Upper lobe of right lung (tissue), 1 donor: ENCODE results near the gene WDR43. TPM values are rescaled to one million over a fixed set of nuclear protein-coding genes. Genes with fewer than 3 reads are reported as not detected.

ENCODE experiments used
- ATAC-seq: fragments of 200-7000 bp; cut with Tn5 transposase; one replicate; pipeline ENCODE4 v1.9.1; 2020; ENCODE audit warnings: mild to moderate bottlenecking, moderate library complexity
- DNase-seq: peaks from one replicate; pipeline ENCODE4 v3.0.0-alpha.2; 2020
- H3K27ac ChIP-seq: fragments of 200-600 bp; one replicate; pipeline ENCODE4 v1.8.0; 2022
- H3K27me3 ChIP-seq: fragments of 200-600 bp; one replicate; pipeline ENCODE4 v1.8.0; 2022; ENCODE audit warnings: mild to moderate bottlenecking
- H3K36me3 ChIP-seq: fragments of 200-600 bp; one replicate; pipeline ENCODE4 v1.8.0; 2022
- H3K4me1 ChIP-seq: fragments of 200-600 bp; one replicate; pipeline ENCODE4 v1.8.0; 2022
- H3K4me3 ChIP-seq: fragments of 200-600 bp; one replicate; pipeline ENCODE4 v1.8.0; 2022; ENCODE audit warnings: mild to moderate bottlenecking
- H3K9me3 ChIP-seq: fragments of 200-600 bp; one replicate; pipeline ENCODE4 v1.8.0; 2022
- intact Hi-C: fragments of 100-400 bp; cut with DNase I; formaldehyde crosslinking; loops from one replicate; pipeline ENCODE4 v1.11.0; 2022
- total RNA-seq: library from RNA; stranded (reverse); fragmentation: NEBNext Ultra II Directional; extraction: Animal tissue kit (Norgen Biotek cat#: 25700); gene quantifications from one replicate; pipeline ENCODE4 v1.2.1, GENCODE V29; 2021
- TF ChIP-seq, protein P1 (sequence below): fragments of 200-600 bp; IDR thresholded peaks from one replicate; pipeline ENCODE4 v1.8.0; 2022; ENCODE audit warnings: antibody characterized with exemption
- donor health status: DM: no; HTN: yes; CAD: no; lungs with severe emphysema.

The WDR43 gene
- total RNA-seq, 1 donor from 2014 or later: 27.6 TPM

DNA sequence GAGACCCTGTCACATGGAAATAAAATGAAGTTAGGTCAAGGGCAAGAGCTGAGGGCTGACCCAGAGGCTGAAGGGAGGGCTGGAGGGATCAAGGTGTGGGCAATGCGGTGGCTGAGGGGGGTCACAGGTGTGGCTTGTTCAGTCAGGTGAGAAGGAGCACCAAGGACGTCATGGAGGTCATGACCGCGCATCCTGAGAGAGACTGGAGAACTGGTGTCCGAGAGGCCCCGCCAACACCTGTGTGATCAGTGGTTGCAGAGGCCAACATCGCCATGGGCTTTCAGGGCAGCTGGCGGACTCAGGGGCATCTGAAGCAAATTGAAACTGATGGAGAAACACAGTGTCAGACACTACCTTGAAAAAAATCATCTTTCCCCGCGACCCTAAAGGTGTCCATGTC, 99.6 kb downstream of the WDR43 start:
- ATAC-seq: no peak
- H3K9me3 ChIP-seq: no peaks in the 10 kb centered on the region
- intact Hi-C loops: no loop called here
- H3K27ac ChIP-seq: no peak overlapping the region
- no peaks in the 10 kb centered on the region for H3K36me3 ChIP-seq
- no peak overlapping the region for H3K4me3 ChIP-seq
- no peaks in the 10 kb centered on the region for H3K4me1 ChIP-seq
- TF ChIP-seq, protein P1, sequence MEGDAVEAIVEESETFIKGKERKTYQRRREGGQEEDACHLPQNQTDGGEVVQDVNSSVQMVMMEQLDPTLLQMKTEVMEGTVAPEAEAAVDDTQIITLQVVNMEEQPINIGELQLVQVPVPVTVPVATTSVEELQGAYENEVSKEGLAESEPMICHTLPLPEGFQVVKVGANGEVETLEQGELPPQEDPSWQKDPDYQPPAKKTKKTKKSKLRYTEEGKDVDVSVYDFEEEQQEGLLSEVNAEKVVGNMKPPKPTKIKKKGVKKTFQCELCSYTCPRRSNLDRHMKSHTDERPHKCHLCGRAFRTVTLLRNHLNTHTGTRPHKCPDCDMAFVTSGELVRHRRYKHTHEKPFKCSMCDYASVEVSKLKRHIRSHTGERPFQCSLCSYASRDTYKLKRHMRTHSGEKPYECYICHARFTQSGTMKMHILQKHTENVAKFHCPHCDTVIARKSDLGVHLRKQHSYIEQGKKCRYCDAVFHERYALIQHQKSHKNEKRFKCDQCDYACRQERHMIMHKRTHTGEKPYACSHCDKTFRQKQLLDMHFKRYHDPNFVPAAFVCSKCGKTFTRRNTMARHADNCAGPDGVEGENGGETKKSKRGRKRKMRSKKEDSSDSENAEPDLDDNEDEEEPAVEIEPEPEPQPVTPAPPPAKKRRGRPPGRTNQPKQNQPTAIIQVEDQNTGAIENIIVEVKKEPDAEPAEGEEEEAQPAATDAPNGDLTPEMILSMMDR: no peak
- H3K27me3 ChIP-seq: no peaks in the 10 kb centered on the region
- DNase-seq: no peak

DNA sequence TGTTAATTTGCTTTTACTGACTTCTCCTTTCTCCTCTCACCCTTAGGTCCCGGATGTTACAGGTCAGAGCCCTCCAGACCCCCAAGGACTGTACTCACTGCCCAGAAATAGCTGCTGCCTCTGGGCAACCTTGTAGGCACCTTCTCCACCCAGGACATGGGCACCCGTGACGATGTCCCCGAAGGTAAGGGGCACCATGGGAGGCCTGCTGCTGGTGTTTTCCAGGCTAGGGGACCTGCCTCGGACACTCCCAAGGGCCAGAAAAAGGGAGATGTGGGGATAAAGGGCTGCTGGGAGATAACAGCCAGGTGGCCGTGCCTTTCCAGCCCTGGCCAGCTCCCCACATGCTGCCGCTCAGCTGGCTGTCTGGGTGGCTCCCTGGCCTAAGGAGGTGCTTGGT, 100.2 kb downstream of the WDR43 start:
- DNase-seq (no peak), ATAC-seq (no peak)
- H3K4me3 ChIP-seq: no peak overlapping the region
- intact Hi-C loops: no loop called here
- TF ChIP-seq, protein P1: no peak
- no peak overlapping the region for H3K27ac ChIP-seq
- no peaks in the 10 kb centered on the region for H3K9me3 ChIP-seq
- no peaks in the 10 kb centered on the region for H3K36me3 ChIP-seq
- peaks cover under 1% of the 10 kb centered on the region for H3K4me1 ChIP-seq
- no peaks in the 10 kb centered on the region for H3K27me3 ChIP-seq

DNA sequence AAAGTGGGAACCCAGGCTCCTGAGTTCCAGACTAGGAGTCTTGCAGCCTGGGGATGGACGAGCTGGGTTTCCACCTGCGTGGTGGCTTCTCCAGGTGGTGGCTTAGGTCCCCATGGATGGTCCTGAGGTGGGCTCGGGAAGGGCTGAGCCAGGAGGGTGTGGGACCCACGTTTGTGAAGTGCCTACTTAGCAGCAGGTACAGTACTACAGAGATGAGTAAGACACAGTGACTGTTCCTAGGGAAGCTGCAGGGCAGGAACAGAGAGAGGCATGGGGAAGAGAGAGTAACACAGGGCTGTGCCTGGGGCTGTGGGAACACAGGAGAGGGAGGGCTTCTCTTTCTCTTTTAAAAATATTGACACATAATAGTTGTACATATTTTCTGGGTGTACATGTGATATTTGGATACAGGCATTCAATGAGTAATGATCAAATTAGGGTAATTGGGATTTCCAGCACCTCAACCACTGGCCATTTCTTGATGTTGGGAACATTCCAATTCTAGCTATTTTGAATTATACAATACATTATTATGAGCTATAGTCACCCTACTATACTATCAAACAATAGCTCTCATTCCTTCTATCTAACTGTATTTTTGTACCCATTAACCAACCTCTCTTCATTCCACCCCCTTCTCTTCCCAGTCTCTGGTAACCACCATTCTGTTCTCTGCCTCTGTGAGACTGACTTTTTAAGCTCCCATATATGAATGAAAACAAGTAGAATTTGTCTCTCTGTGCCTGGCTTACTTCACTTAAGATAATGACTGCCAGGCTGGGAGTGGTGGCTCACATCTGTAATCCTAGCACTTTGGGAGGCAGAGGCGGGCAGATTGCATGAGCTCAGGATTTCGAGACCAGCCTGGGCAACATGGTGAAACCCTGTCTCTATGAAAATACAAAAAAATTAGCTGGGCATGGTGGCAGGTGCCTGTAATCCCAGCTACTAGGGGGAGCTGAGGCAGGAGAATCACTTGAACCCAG, 101.6 kb downstream of the WDR43 start:
- H3K4me3 ChIP-seq: no peak overlapping the region
- TF ChIP-seq, protein P1: no peak
- ATAC-seq (no peak), DNase-seq (no peak)
- intact Hi-C loops: no loop called here
- no peaks in the 10 kb centered on the region for H3K9me3 ChIP-seq
- peaks cover 7% of the 10 kb centered on the region for H3K4me1 ChIP-seq
- H3K27me3 ChIP-seq: no peaks in the 10 kb centered on the region
- H3K27ac ChIP-seq: no peak overlapping the region
- no peaks in the 10 kb centered on the region for H3K36me3 ChIP-seq

DNA sequence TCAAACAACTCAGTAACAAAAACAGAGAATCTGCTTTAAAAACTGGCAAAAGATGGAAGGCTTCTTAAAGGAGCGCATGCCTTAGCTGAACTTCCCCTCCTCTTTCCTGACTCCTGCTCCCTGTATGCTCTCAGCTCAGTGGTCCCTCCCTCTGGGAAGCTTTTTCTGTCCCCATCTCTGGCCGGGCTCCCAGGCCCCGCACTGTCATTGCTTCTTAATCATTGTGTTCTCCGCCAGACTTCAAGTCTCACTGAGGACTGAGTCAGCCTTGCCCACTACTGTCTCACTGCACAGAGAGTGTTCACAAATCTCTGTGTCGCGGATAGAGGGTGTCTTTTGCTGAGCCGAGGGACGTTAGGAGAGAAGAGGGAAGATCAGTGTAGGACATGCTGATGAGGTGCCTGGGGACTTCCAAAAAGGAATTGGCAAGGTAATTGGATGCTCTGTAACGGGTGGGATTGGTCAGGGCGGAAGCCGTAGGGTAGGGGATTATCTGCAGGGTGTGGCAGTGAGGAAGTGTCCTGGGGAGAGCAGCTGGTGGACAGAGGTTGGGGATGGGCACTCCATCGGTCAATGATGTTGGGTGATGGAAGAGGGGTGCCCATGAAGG, 102.9 kb downstream of the WDR43 start:
- intact Hi-C loops: no loop called here
- no peak overlapping the region for H3K4me3 ChIP-seq
- peak; percentile 26 for DNase-seq
- no peaks in the 10 kb centered on the region for H3K9me3 ChIP-seq
- no peak overlapping the region for H3K27ac ChIP-seq
- H3K27me3 ChIP-seq: no peaks in the 10 kb centered on the region
- H3K4me1 ChIP-seq: peaks cover 7% of the 10 kb centered on the region
- TF ChIP-seq, protein P1: no peak
- ATAC-seq: no peak
- H3K36me3 ChIP-seq: no peaks in the 10 kb centered on the region

Other genes with a start within 250 kb of the WDR43 start
- 256 TPM for gene PPP1CB, start 142.8 kb upstream of the WDR43 start, total RNA-seq
- 1.5 TPM for gene SPDYA, start 83.8 kb upstream of the WDR43 start, total RNA-seq
- 12.7 TPM for gene TRMT61B, start 24.4 kb upstream of the WDR43 start, total RNA-seq
- gene TOGARAM2, start 86.6 kb downstream of the WDR43 start, total RNA-seq: 0.72 TPM
- gene PCARE, start 179.9 kb downstream of the WDR43 start, total RNA-seq: 0.55 TPM
- gene CLIP4, start 220.7 kb downstream of the WDR43 start, total RNA-seq: 61.1 TPM